ENCODE measurements around the gene DNAAF8.

The DNAAF8 gene

GRCh38 chr16:4690946-4691665 lies 43.2 kb upstream of the DNAAF8 start:
- Histone ChIP-seq H3K9me3 (ENCODE audit: control insufficient read depth in 1 of 2, low read length in 2 of 2) (no peaks in the 10 kb centered on the region), H3K27me3 (ENCODE audit: low read depth, low read length) (no peaks in the 10 kb centered on the region), H3K36me3 (ENCODE audit: control insufficient read depth in 1 of 2, insufficient read depth in 2 of 2, low read length in 2 of 2) (peaks cover 9 to 53% of the 10 kb centered on the region in 2 donors), H3K4me1 (ENCODE audit: control insufficient read depth in 1 of 2, insufficient read depth in 2 of 2, low read length in 2 of 2) (peaks cover 5 to 27% of the 10 kb centered on the region in 2 donors), H3K27ac (ENCODE audit: low read length) (no peak overlapping the region), H3K4me3 (ENCODE audit: low read depth in 1 of 2, low read length in 2 of 2) (no peak overlapping the region)

GRCh38 chr16:4691666-4692412 lies 42.5 kb upstream of the DNAAF8 start:
- no peak overlapping the region for H3K27ac ChIP-seq (ENCODE audit: low read length)

GRCh38 chr16:4692460-4693295 lies 41.7 kb upstream of the DNAAF8 start:
- Histone ChIP-seq H3K27me3 (ENCODE audit: low read depth, low read length) (no peaks in the 10 kb centered on the region), H3K9me3 (ENCODE audit: control insufficient read depth in 1 of 2, low read length in 2 of 2) (no peaks in the 10 kb centered on the region), H3K4me3 (ENCODE audit: low read depth in 1 of 2, low read length in 2 of 2) (peak overlapping the region; percentile 61 to 97), H3K4me1 (ENCODE audit: control insufficient read depth in 1 of 2, insufficient read depth in 2 of 2, low read length in 2 of 2) (peaks cover 5 to 29% of the 10 kb centered on the region in 2 donors), H3K27ac (ENCODE audit: low read length) (no peak overlapping the region), H3K36me3 (ENCODE audit: control insufficient read depth in 1 of 2, insufficient read depth in 2 of 2, low read length in 2 of 2) (peaks cover 7 to 53% of the 10 kb centered on the region in 2 donors)

More at GRCh38 chr16:4691666-4692412, 42.5 kb upstream of the DNAAF8 start:
- H3K4me1 ChIP-seq (ENCODE audit: control insufficient read depth in 1 of 2, insufficient read depth in 2 of 2, low read length in 2 of 2), result peaks cover 5 to 29% of the 10 kb centered on the region in 2 donors
- no peaks in the 10 kb centered on the region for H3K27me3 ChIP-seq (ENCODE audit: low read depth, low read length)
- H3K4me3 ChIP-seq (ENCODE audit: low read depth in 1 of 2, low read length in 2 of 2), result no peak overlapping the region
- H3K9me3 ChIP-seq (ENCODE audit: control insufficient read depth in 1 of 2, low read length in 2 of 2), result no peaks in the 10 kb centered on the region
- peaks cover 9 to 53% of the 10 kb centered on the region in 2 donors for H3K36me3 ChIP-seq (ENCODE audit: control insufficient read depth in 1 of 2, insufficient read depth in 2 of 2, low read length in 2 of 2)

- H3K27ac ChIP-seq (ENCODE audit: low read length), result no peak within 1 kb of the TSS
- H3K4me3 ChIP-seq (ENCODE audit: low read depth in 1 of 2, low read length in 2 of 2), result peak within 1 kb of the TSS; percentile 61 to 97
- H3K9me3 ChIP-seq (ENCODE audit: control insufficient read depth in 1 of 2, low read length in 2 of 2), result no peaks in the 10 kb centered on the region
- no peaks in the 10 kb centered on the region for H3K27me3 ChIP-seq (ENCODE audit: low read depth, low read length)
- peaks cover 5 to 29% of the 10 kb centered on the region in 2 donors for H3K4me1 ChIP-seq (ENCODE audit: control insufficient read depth in 1 of 2, insufficient read depth in 2 of 2, low read length in 2 of 2)
- H3K36me3 ChIP-seq (ENCODE audit: control insufficient read depth in 1 of 2, insufficient read depth in 2 of 2, low read length in 2 of 2), result peaks cover 5 to 53% of the 10 kb centered on the region in 2 donors
Measured at GRCh38 chr16:4693296-4693955, 40.9 kb upstream of the DNAAF8 start, which contains the start of gene NUDT16L1. NUDT16L1 (plus strand) TSS chr16:4693562; CDS start chr16:4693727, 165 bp downstream.

GRCh38 chr16:4693956-4694641 lies 40.2 kb upstream of the DNAAF8 start:
- Histone ChIP-seq H3K27ac (ENCODE audit: low read length) (no peak overlapping the region), H3K27me3 (ENCODE audit: low read depth, low read length) (no peaks in the 10 kb centered on the region), H3K9me3 (ENCODE audit: control insufficient read depth in 1 of 2, low read length in 2 of 2) (no peaks in the 10 kb centered on the region), H3K4me3 (ENCODE audit: low read depth in 1 of 2, low read length in 2 of 2) (peak overlapping the region; percentile 48 to 97), H3K36me3 (ENCODE audit: control insufficient read depth in 1 of 2, insufficient read depth in 2 of 2, low read length in 2 of 2) (peaks cover 5 to 53% of the 10 kb centered on the region in 2 donors), H3K4me1 (ENCODE audit: control insufficient read depth in 1 of 2, insufficient read depth in 2 of 2, low read length in 2 of 2) (peaks cover 5 to 29% of the 10 kb centered on the region in 2 donors)

- H3K4me1 ChIP-seq (ENCODE audit: control insufficient read depth in 1 of 2, insufficient read depth in 2 of 2, low read length in 2 of 2), result peaks cover 5 to 29% of the 10 kb centered on the region in 2 donors
- no peak overlapping the region for H3K27ac ChIP-seq (ENCODE audit: low read length)
- H3K9me3 ChIP-seq (ENCODE audit: control insufficient read depth in 1 of 2, low read length in 2 of 2), result no peaks in the 10 kb centered on the region
- peak overlapping the region in 1 of 2 donors; percentile 97 for H3K4me3 ChIP-seq (ENCODE audit: low read depth in 1 of 2, low read length in 2 of 2)
- no peaks in the 10 kb centered on the region for H3K27me3 ChIP-seq (ENCODE audit: low read depth, low read length)
- H3K36me3 ChIP-seq (ENCODE audit: control insufficient read depth in 1 of 2, insufficient read depth in 2 of 2, low read length in 2 of 2), result peaks cover 11 to 51% of the 10 kb centered on the region in 2 donors
Measured at GRCh38 chr16:4694642-4695451, 39.5 kb upstream of the DNAAF8 start.

- Histone ChIP-seq H3K27ac (ENCODE audit: low read length) (no peak overlapping the region), H3K36me3 (ENCODE audit: control insufficient read depth in 1 of 2, insufficient read depth in 2 of 2, low read length in 2 of 2) (peaks cover 17 to 49% of the 10 kb centered on the region in 2 donors), H3K9me3 (ENCODE audit: control insufficient read depth in 1 of 2, low read length in 2 of 2) (no peaks in the 10 kb centered on the region), H3K27me3 (ENCODE audit: low read depth, low read length) (no peaks in the 10 kb centered on the region), H3K4me1 (ENCODE audit: control insufficient read depth in 1 of 2, insufficient read depth in 2 of 2, low read length in 2 of 2) (peaks cover 5 to 29% of the 10 kb centered on the region in 2 donors), H3K4me3 (ENCODE audit: low read depth in 1 of 2, low read length in 2 of 2) (no peak overlapping the region)
Measured at GRCh38 chr16:4695473-4696171, 38.7 kb upstream of the DNAAF8 start.

- Histone ChIP-seq H3K27me3 (ENCODE audit: low read depth, low read length) (no peaks in the 10 kb centered on the region), H3K36me3 (ENCODE audit: control insufficient read depth in 1 of 2, insufficient read depth in 2 of 2, low read length in 2 of 2) (peaks cover 20 to 56% of the 10 kb centered on the region in 2 donors), H3K9me3 (ENCODE audit: control insufficient read depth in 1 of 2, low read length in 2 of 2) (no peaks in the 10 kb centered on the region), H3K27ac (ENCODE audit: low read length) (no peak overlapping the region), H3K4me1 (ENCODE audit: control insufficient read depth in 1 of 2, insufficient read depth in 2 of 2, low read length in 2 of 2) (peaks cover 5 to 29% of the 10 kb centered on the region in 2 donors), H3K4me3 (ENCODE audit: low read depth in 1 of 2, low read length in 2 of 2) (no peak overlapping the region)
Measured at GRCh38 chr16:4696172-4696904, 38.0 kb upstream of the DNAAF8 start.
